Nephron (organoid): ENCODE data around the gene OTOR.

Experiments
- H3K27ac Mint-ChIP-seq, 3 experiments: 2 replicates each; pipeline ENCODE4 v1.8.0; 2020; ENCODE audit warnings: mixed read lengths in 3 of 3, mild to moderate bottlenecking in 2 of 3, moderate library complexity in 1 of 3
- H3K27me3 Mint-ChIP-seq: 2 replicates; pipeline ENCODE4 v1.8.0; 2021; ENCODE audit warnings: low read depth, mild to moderate bottlenecking, moderate library complexity, mixed read lengths
- H3K36me3 Mint-ChIP-seq: 2 replicates; pipeline ENCODE4 v1.8.0; 2020; ENCODE audit warnings: low read depth, mixed read lengths
- H3K4me1 Mint-ChIP-seq: 2 replicates; pipeline ENCODE4 v1.8.0; 2020; ENCODE audit warnings: mixed read lengths
- H3K4me3 Mint-ChIP-seq, 3 experiments: 2 replicates each; pipeline ENCODE4 v1.8.0; 2020; ENCODE audit warnings: mild to moderate bottlenecking in 3 of 3, mixed read lengths in 3 of 3, moderate library complexity in 2 of 3
- H3K9me3 Mint-ChIP-seq: 2 replicates; pipeline ENCODE4 v1.8.0; 2020; ENCODE audit warnings: mixed read lengths
- TF ChIP-seq, protein P1 (sequence below), 3 experiments: fragments of 200-600 bp; sonication (generic); IDR thresholded peaks; one replicate each; pipeline ENCODE4 v1.5.0; 2021; ENCODE audit warnings: antibody characterized with exemption in 3 of 3; ENCODE audit not compliant: unreplicated experiment in 3 of 3

The OTOR gene, protein sequence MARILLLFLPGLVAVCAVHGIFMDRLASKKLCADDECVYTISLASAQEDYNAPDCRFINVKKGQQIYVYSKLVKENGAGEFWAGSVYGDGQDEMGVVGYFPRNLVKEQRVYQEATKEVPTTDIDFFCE

DNA sequence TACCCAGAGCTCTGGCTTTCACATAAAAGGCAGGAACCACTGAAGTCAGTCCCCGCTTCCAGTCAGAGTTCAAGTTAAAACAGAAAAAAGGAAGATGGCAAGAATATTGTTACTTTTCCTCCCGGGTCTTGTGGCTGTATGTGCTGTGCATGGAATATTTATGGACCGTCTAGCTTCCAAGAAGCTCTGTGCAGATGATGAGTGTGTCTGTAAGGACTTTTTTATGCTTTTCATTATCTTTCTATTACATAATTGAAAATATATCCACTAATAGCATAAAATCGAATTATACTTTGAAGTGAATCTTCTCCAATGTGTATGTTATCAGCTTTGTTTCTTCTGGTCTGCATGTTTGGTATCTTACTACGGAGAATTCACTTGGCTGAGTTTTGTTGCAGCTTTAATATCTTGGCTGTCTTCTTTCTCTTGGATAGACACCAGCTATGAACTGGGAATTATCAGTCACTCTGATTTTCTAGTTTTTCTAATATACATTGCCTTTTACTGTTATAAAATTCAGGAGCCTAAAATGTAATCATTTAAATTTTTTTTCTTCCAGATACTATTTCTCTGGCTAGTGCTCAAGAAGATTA, at the start of gene OTOR:
TSS of gene OTOR (plus strand) at position 51 of the 593 bp plus-strand sequence. CDS start at position 95, 44 bp downstream.
- Mint-ChIP-seq H3K27ac (peak within 1 kb of the TSS in 2 of 3 experiments; percentile 74 to 85), H3K36me3 (peaks cover 3% of the 10 kb centered on the region), H3K4me3 (peak within 1 kb of the TSS in 1 of 3 experiments; percentile 45), H3K4me1 (peaks cover 14% of the 10 kb centered on the region), H3K9me3 (peaks cover 1% of the 10 kb centered on the region), H3K27me3 (no peaks in the 10 kb centered on the region)
- TF ChIP-seq, protein P1, sequence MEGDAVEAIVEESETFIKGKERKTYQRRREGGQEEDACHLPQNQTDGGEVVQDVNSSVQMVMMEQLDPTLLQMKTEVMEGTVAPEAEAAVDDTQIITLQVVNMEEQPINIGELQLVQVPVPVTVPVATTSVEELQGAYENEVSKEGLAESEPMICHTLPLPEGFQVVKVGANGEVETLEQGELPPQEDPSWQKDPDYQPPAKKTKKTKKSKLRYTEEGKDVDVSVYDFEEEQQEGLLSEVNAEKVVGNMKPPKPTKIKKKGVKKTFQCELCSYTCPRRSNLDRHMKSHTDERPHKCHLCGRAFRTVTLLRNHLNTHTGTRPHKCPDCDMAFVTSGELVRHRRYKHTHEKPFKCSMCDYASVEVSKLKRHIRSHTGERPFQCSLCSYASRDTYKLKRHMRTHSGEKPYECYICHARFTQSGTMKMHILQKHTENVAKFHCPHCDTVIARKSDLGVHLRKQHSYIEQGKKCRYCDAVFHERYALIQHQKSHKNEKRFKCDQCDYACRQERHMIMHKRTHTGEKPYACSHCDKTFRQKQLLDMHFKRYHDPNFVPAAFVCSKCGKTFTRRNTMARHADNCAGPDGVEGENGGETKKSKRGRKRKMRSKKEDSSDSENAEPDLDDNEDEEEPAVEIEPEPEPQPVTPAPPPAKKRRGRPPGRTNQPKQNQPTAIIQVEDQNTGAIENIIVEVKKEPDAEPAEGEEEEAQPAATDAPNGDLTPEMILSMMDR (IDR thresholded peaks at IDR 0.05; ENCODE audit: unreplicated experiment in 3 of 3), result no peak

DNA sequence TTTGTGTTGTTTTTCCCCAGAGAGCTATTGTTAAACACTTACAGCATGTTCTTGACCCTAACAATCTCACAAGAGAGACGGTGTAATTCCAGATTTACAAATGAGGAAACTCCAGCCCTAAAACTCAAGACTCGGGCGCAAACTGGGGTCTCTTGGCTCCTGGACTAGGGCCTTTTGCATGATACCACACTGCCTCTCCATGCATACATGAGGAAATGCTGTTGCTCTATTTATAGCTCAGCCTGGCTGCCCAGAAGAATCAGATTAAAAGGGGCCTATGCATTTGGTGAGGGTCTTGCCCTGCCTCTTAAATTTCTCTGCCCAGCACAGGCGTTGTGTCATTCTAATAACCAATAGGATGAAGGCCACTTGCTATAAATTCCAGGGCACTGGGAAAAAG, 48.9 kb upstream of the OTOR start:
- Mint-ChIP-seq H3K4me3 (peak overlapping the region in 1 of 3 experiments; percentile 14), H3K36me3 (no peaks in the 10 kb centered on the region), H3K27me3 (no peaks in the 10 kb centered on the region), H3K27ac (peak overlapping the region; percentile 35 to 85 (median 85)), H3K4me1 (peaks cover 19% of the 10 kb centered on the region), H3K9me3 (peaks cover 8% of the 10 kb centered on the region)
- TF ChIP-seq, protein P1 (IDR thresholded peaks at IDR 0.05; ENCODE audit: unreplicated experiment in 3 of 3), result peak; percentile 19 to 39 (median 26)

DNA sequence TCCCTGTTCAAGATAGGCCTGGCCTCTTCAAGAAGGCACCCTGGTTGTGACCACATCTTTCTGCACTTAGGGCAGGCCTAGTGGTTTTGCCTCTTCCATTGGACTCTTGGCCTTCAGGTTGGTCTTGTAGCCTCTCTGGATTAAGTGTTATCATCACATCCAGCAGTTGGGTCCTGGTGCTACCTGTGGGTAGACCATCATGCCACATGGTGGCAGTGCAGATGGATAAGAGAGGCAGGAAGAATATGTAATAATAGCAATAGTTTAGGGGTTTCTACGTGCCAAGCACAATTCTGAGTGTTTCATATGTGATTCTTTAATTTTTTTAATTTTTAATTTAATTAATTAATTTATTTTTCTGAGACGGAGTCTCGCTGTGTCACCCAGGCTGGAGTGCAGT, 46.9 kb upstream of the OTOR start:
- TF ChIP-seq, protein P1 (IDR thresholded peaks at IDR 0.05; ENCODE audit: unreplicated experiment in 3 of 3), result no peak

DNA sequence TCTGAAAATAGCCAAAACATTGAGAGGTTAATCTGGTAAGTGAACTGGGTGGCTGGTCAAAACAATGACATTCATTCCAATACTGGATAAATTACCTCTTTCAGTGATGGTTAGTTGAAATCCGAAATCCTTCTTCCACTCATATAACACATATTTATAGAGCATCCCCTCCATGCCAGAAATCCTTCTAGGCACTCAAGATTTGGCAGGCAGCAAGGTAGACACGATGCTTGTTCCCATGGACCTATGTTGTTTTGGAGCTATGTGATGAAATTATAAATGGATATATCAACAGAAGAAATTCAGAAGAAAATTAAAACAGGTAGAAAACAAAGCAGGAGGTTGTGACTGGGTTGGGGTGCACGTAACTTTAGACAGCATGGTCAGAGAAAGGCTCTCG, 44.6 kb upstream of the OTOR start:
- Mint-ChIP-seq H3K4me3 (no peak overlapping the region), H3K4me1 (peaks cover 16% of the 10 kb centered on the region), H3K27me3 (no peaks in the 10 kb centered on the region), H3K27ac (no peak overlapping the region), H3K36me3 (peaks cover 10% of the 10 kb centered on the region), H3K9me3 (peaks cover 41% of the 10 kb centered on the region)
- TF ChIP-seq, protein P1 (IDR thresholded peaks at IDR 0.05; ENCODE audit: unreplicated experiment in 3 of 3), result no peak

More for the DNA sequence above, 46.9 kb upstream of the OTOR start:
- peaks cover 23% of the 10 kb centered on the region for H3K9me3 Mint-ChIP-seq
- no peak overlapping the region for H3K27ac Mint-ChIP-seq
- peaks cover 6% of the 10 kb centered on the region for H3K36me3 Mint-ChIP-seq
- H3K4me3 Mint-ChIP-seq, result no peak overlapping the region
- H3K4me1 Mint-ChIP-seq, result peaks cover 8% of the 10 kb centered on the region
- H3K27me3 Mint-ChIP-seq, result no peaks in the 10 kb centered on the region

DNA sequence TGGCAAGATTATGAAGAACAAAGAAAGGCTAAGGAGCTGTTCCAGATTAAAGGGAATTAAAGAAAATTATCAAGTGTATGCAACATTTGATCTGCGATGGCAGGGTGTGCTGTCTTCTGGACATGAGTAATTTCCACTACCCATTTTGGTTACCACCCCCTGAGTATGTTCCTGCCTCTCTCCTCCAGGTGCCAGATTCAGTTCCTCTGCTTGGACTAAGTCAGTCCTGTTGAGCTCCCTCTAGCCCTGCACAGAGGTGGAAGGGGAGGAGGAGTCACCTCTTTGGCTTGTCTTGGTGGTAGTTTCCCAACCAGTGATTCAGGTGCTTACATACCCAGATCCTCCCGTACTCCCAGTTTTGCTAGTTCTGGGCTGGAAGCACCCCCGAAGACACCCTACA, 40.5 kb upstream of the OTOR start:
- peak overlapping the region in 1 of 3 experiments; percentile 60 for H3K27ac Mint-ChIP-seq
- peaks cover 10% of the 10 kb centered on the region for H3K36me3 Mint-ChIP-seq
- no peak overlapping the region for H3K4me3 Mint-ChIP-seq
- peaks cover 25% of the 10 kb centered on the region for H3K4me1 Mint-ChIP-seq
- no peaks in the 10 kb centered on the region for H3K27me3 Mint-ChIP-seq
- H3K9me3 Mint-ChIP-seq, result peaks cover 33% of the 10 kb centered on the region
- TF ChIP-seq, protein P1 (IDR thresholded peaks at IDR 0.05; ENCODE audit: unreplicated experiment in 3 of 3), result no peak

DNA sequence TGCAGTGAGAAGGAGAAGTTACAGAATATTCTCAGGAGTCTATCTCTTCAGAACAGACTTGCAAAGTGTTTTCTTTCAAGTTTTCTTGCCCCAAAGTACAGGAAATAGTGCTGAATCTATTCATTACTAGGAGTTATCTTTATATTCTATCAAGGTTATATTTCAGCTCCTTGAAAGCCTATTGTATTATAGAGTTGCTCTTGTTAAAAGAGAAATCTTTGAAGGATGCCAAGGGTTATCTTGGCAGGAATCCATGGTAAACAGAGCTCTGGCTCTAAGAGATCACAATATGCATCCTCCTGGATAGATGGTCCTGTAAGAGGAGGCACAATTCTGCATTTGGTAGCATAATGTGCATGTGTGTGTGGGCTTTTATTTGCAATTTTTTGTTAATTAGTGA, 39.6 kb upstream of the OTOR start:
- Mint-ChIP-seq H3K9me3 (peaks cover 33% of the 10 kb centered on the region), H3K27me3 (no peaks in the 10 kb centered on the region)

More for the DNA sequence above, 39.6 kb upstream of the OTOR start:
- Mint-ChIP-seq H3K4me3 (no peak overlapping the region), H3K36me3 (peaks cover 10% of the 10 kb centered on the region), H3K27ac (peak overlapping the region; percentile 23 to 60 (median 42)), H3K4me1 (peaks cover 34% of the 10 kb centered on the region)
- TF ChIP-seq, protein P1 (IDR thresholded peaks at IDR 0.05; ENCODE audit: unreplicated experiment in 3 of 3), result no peak
